IMR-90 (cell line): ENCODE measurements around the gene TRIM33.

ENCODE experiments used
- CEBPB ChIP-seq: IDR thresholded peaks from 2 replicates; pipeline ENCODE4 v1.6.1; 2012; ENCODE audit warnings: low read depth, low read length, improper control_type of control experiment
- CTCF ChIP-seq: conservative IDR thresholded peaks from 2 replicates; pipeline ENCODE4 v1.5.1; 2012; ENCODE audit warnings: mild to moderate bottlenecking, low read depth, low read length, improper control_type of control experiment
- ELK1 ChIP-seq: fragments of 150-350 bp; IDR thresholded peaks from 2 replicates; pipeline ENCODE4 v1.6.1; 2016; ENCODE audit warnings: low read depth, mild to moderate bottlenecking, low read length, moderate library complexity, borderline replicate concordance
- FOS ChIP-seq: fragments of 150-350 bp; IDR thresholded peaks from 2 replicates; pipeline ENCODE4 v1.6.1; 2016; ENCODE audit warnings: low read depth, low read length
- MAFK ChIP-seq: IDR thresholded peaks from 2 replicates; pipeline ENCODE4 v1.6.1; 2012; ENCODE audit warnings: low read depth, low read length, improper control_type of control experiment
- MAZ ChIP-seq: IDR thresholded peaks from 2 replicates; pipeline ENCODE4 v1.6.1; 2012; ENCODE audit warnings: low read depth, mild to moderate bottlenecking, low read length, improper control_type of control experiment, moderate library complexity, borderline replicate concordance
- MXI1 ChIP-seq: IDR thresholded peaks from 2 replicates; pipeline ENCODE4 v1.6.1; 2012; ENCODE audit warnings: low read depth, mild to moderate bottlenecking, low read length, moderate library complexity, borderline replicate concordance
- NFE2L2 ChIP-seq: fragments of 150-350 bp; IDR thresholded peaks from 2 replicates; pipeline ENCODE4 v1.6.1; 2016; ENCODE audit warnings: low read depth, mild to moderate bottlenecking, low read length
- POLR2A ChIP-seq: IDR thresholded peaks from 2 replicates; pipeline ENCODE4 v1.6.1; 2012; ENCODE audit warnings: mild to moderate bottlenecking, low read depth, low read length
- RAD21 ChIP-seq: IDR thresholded peaks from 2 replicates; pipeline ENCODE4 v1.6.1; 2012; ENCODE audit warnings: low read length, improper control_type of control experiment
- RCOR1 ChIP-seq: IDR thresholded peaks from 2 replicates; pipeline ENCODE4 v1.6.1; 2012; ENCODE audit warnings: mild to moderate bottlenecking, low read length, improper control_type of control experiment; ENCODE audit not compliant: insufficient replicate concordance
- RFX5 ChIP-seq: IDR thresholded peaks from 2 replicates; pipeline ENCODE4 v1.8.0; 2012; ENCODE audit warnings: low read depth, mild to moderate bottlenecking, low read length, moderate library complexity
- SMC3 ChIP-seq: fragments of 150-350 bp; IDR thresholded peaks from 2 replicates; pipeline ENCODE4 v1.6.1; 2016; ENCODE audit warnings: low read depth, mild to moderate bottlenecking, antibody characterized with exemption, low read length, moderate library complexity
- USF2 ChIP-seq: fragments of 150-350 bp; IDR thresholded peaks from 2 replicates; pipeline ENCODE4 v1.6.1; 2017; ENCODE audit warnings: mild to moderate bottlenecking, antibody characterized with exemption, low read length, low read depth

- TF ChIP-seq CTCF (no peak), RAD21 (no peak), RFX5 (no peak), NFE2L2 (no peak), ELK1 (no peak), FOS (no peak), USF2 (no peak), POLR2A (no peak), MXI1 (no peak), SMC3 (no peak), RCOR1 (no peak), CEBPB (no peak), MAFK (no peak), MAZ (no peak)
Observed at GRCh38 chr1:114379987-114380386, 131.0 kb downstream of the TRIM33 start.
